Panc1 (cell line): ENCODE results near the gene PAK1. TPM values are rescaled to one million over a fixed set of nuclear protein-coding genes. Genes with fewer than 3 reads are reported as not detected.

ENCODE experiments used
- ATAC-seq: fragments of 200-7000 bp; cut with Tn5 transposase; 2 replicates; pipeline ENCODE4 v1.9.1; 2020; ENCODE audit warnings: mild to moderate bottlenecking, moderate library complexity
- BruUV-seq: library from RNA; stranded (reverse); fragments of 400-500 nt; replicated peaks from 2 replicates; lab custom pipeline; 2021; lab: Mats Ljungman, UMichigan
- CTCF ChIA-PET: fragments of 300-600 bp; sonication (Branson Sonifier 250); formaldehyde crosslinking; loops from one replicate; lab custom pipeline; 2022; ENCODE audit warnings: antibody characterized with exemption; lab: Charles Lee
- POLR2A ChIA-PET: fragments of 300-600 bp; sonication (Branson Sonifier 250); formaldehyde crosslinking; loops from one replicate; lab custom pipeline; 2022; ENCODE audit warnings: antibody characterized with exemption; lab: Charles Lee
- DNase-seq: peaks from one replicate; pipeline ENCODE4 v3.0.0-alpha.2; 2010; ENCODE audit warnings: low read depth, low spot score
- H3K27ac ChIP-seq: 2 replicates; pipeline ENCODE4 v1.5.1; 2011; ENCODE audit warnings: mild to moderate bottlenecking, low read length, inconsistent platforms
- H3K27me3 ChIP-seq: fragments of 200-500 bp; sonication (Bioruptor generic); 2 replicates; pipeline ENCODE4 v1.6.0; 2014; ENCODE audit warnings: low read length, inconsistent platforms; ENCODE audit not compliant: control insufficient read depth, insufficient read depth
- H3K36me3 ChIP-seq: fragments of 200-500 bp; sonication (Bioruptor generic); 2 replicates; pipeline ENCODE4 v1.5.1; 2014; ENCODE audit warnings: inconsistent platforms, mild to moderate bottlenecking, low read length, moderate library complexity; ENCODE audit not compliant: control insufficient read depth, insufficient read depth
- H3K4me1 ChIP-seq: 2 replicates; pipeline ENCODE4 v1.5.1; 2011; ENCODE audit warnings: inconsistent platforms, mild to moderate bottlenecking, low read length, moderate library complexity; ENCODE audit not compliant: control insufficient read depth, insufficient read depth
- H3K4me3 ChIP-seq, 2 experiments: 2 replicates each; pipeline ENCODE4 v1.5.1; 2011 to 2012; ENCODE audit warnings: low read depth in 2 of 2, low read length in 2 of 2, mild to moderate bottlenecking in 2 of 2, inconsistent platforms in 1 of 2, moderate library complexity in 1 of 2
- H3K9me3 ChIP-seq: fragments of 200-500 bp; sonication (Bioruptor generic); 2 replicates; pipeline ENCODE4 v1.5.1; 2014; ENCODE audit warnings: low read depth, mild to moderate bottlenecking, inconsistent platforms, low read length, moderate library complexity; ENCODE audit not compliant: control insufficient read depth, insufficient read depth
- CTCF ChIP-seq: fragments of 450-650 bp; IDR thresholded peaks from 2 replicates; pipeline ENCODE4 v1.5.1; 2017; ENCODE audit warnings: mild to moderate bottlenecking
- POLR2AphosphoS5 ChIP-seq: IDR thresholded peaks from 2 replicates; pipeline ENCODE4 v1.6.1; 2012; ENCODE audit warnings: mild to moderate bottlenecking, low read depth, low read length, moderate library complexity
- REST ChIP-seq, 2 experiments: IDR thresholded peaks; 2 replicates each; pipeline ENCODE4 v1.6.1; 2011 to 2012; ENCODE audit warnings: low read depth in 2 of 2, control low read depth in 1 of 2, low read length in 1 of 2, mild to moderate bottlenecking in 1 of 2, moderate library complexity in 1 of 2; ENCODE audit not compliant: insufficient read depth in 1 of 2
- SIN3A ChIP-seq: IDR thresholded peaks from 2 replicates; pipeline ENCODE4 v1.6.1; 2012; ENCODE audit warnings: low read depth, mild to moderate bottlenecking, low read length, moderate library complexity, borderline replicate concordance; ENCODE audit not compliant: insufficient read depth
- TCF7L2 ChIP-seq: IDR thresholded peaks from 2 replicates; pipeline ENCODE4 v1.6.1; 2011; ENCODE audit warnings: mild to moderate bottlenecking, low read depth, low read length, inconsistent platforms
- in situ Hi-C: cut with HindIII; loops from 2 replicates; pipeline ENCODE4 v1.10.0; 2016; ENCODE audit warnings: low sequenced_read_pairs, low pct_unique_long_range_greater_than_20kb
- intact Hi-C: fragments of 100-400 bp; cut with micrococcal nuclease; formaldehyde crosslinking; loops from one replicate; pipeline ENCODE4 v1.10.0; 2022; ENCODE audit not compliant: unreplicated experiment
- total RNA-seq: library from RNA; stranded (reverse); gene quantifications from one replicate; pipeline ENCODE4 v1.2.1, GENCODE V29; 2021; ENCODE audit not compliant: unreplicated experiment

PAK1 gene
- total RNA-seq, 1 experiment from 2014 or later = 38.2 TPM

DNA sequence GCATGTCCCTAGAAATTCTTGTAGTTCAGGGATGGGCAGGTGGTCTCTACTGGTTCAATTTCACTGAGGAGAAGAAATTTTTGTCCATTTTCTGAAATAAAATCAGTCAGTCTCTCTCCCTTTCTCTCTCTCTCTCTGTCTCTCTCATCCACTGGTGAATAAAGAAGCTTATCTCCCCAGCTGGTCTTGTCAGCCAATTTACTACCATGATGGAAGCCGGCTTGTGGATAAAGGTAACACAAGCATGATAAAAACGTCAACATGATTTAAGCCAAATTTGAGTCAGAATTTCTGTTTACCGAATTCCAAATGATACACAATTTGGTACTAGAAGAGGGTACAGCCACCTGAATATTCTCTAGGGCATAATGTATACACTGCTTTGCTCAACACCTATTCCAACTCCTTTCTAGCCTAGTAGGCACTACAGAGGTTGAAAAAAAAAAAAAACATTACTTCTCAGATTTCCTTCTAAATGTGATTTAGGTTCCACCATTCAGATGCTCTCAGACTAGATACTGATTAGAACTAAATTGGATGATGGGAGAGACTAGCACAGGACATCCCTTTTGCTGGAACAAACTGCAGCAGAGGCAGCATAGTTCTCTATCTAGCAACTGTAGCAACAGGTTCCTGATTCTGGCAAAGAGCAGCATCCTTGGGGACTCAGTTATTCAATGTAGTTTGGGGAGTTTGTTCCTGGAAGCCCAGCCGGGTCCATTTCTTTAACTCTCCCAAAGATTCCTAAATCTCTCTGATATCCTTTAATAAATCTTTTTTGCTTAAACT, 18.8 kb downstream of the PAK1 start:
- POLR2A ChIA-PET = no interaction called here

GRCh38 chr11:77450227-77450626, 23.7 kb downstream of the PAK1 start:
- Histone ChIP-seq H3K27ac (no peak overlapping the region), H3K9me3 (no peaks in the 10 kb centered on the region), H3K36me3 (no peaks in the 10 kb centered on the region), H3K4me3 (no peak overlapping the region), H3K27me3 (no peaks in the 10 kb centered on the region), H3K4me1 (no peaks in the 10 kb centered on the region)
- intact Hi-C loops (no loop called here), in situ Hi-C loops (no loop called here)
- TF ChIP-seq POLR2AphosphoS5 (no peak), SIN3A (no peak), REST (IDR thresholded peaks at IDR 0.05; ENCODE audit: insufficient read depth in 1 of 2, low read depth in 2 of 2, low read length in 1 of 2) (no peak), TCF7L2 (no peak), CTCF (no peak)
- no peak for ATAC-seq
- ChIA-PET CTCF (interaction anchor here (0.7 kb wide), 1 partner anchor 19 kb away, joined by 9 read pairs; no protein-coding TSS in a partner anchor), POLR2A (no interaction called here)
- no peak for DNase-seq
- BruUV-seq = no TSS peak

More for the DNA sequence above, 18.8 kb downstream of the PAK1 start:
- H3K4me3 ChIP-seq = no peak overlapping the region
- in situ Hi-C loops = no loop called here
- no peak overlapping the region for H3K27ac ChIP-seq
- DNase-seq (no peak), ATAC-seq (no peak)
- H3K4me1 ChIP-seq = 0 out of 2 replicates have a peak, but pooled peaks cover 3% of the 10 kb centered on the region
- no peaks in the 10 kb centered on the region for H3K36me3 ChIP-seq
- intact Hi-C loops = no loop called here
- BruUV-seq = no TSS peak
- CTCF ChIA-PET = no interaction called here
- H3K27me3 ChIP-seq = peaks cover 5% of the 10 kb centered on the region
- TF ChIP-seq REST (IDR thresholded peaks at IDR 0.05; ENCODE audit: insufficient read depth in 1 of 2, low read depth in 2 of 2, low read length in 1 of 2) (no peak), SIN3A (no peak), TCF7L2 (no peak), CTCF (no peak), POLR2AphosphoS5 (no peak)
- H3K9me3 ChIP-seq = no peaks in the 10 kb centered on the region
